Heart right ventricle (tissue), 16 donors: Measurements from ENCODE around the gene GDPD5. TPM values are rescaled to one million over a fixed set of nuclear protein-coding genes. Genes with fewer than 3 reads are reported as not detected.

ENCODE experiments used
- ATAC-seq, 8 donors: fragments of 200-7000 bp; cut with Tn5 transposase; one replicate each; pipeline ENCODE4 v1.9.1; 2020; ENCODE audit warnings: mild to moderate bottlenecking in 8 of 8, moderate library complexity in 8 of 8, moderate number of reproducible peaks in 1 of 8
- DNase-seq, 2 donors: peaks; one replicate each; pipeline ENCODE4 v3.0.0-alpha.2; 2020
- H3K27ac ChIP-seq, 10 donors: fragments of 200-600 bp; sonication (generic) in 2 of 10; one replicate each; pipeline versions ENCODE4 v1.5.0 to v1.8.0; 2020 to 2022; ENCODE audit warnings: mild to moderate bottlenecking in 3 of 10
- H3K27me3 ChIP-seq, 7 donors: fragments of 200-600 bp; one replicate each; pipeline ENCODE4 v1.8.0; 2021 to 2022; ENCODE audit warnings: mild to moderate bottlenecking in 2 of 7
- H3K36me3 ChIP-seq, 9 donors: fragments of 200-600 bp; sonication (generic) in 1 of 9; one replicate each; pipeline versions ENCODE4 v1.5.0 to v1.8.0; 2020 to 2022; ENCODE audit warnings: mild to moderate bottlenecking in 2 of 9
- H3K4me1 ChIP-seq, 9 donors: fragments of 200-600 bp; sonication (generic) in 1 of 9; one replicate each; pipeline versions ENCODE4 v1.5.0 to v1.8.0; 2020 to 2022; ENCODE audit warnings: mild to moderate bottlenecking in 4 of 9
- H3K4me3 ChIP-seq, 10 donors: fragments of 200-600 bp; sonication (generic) in 2 of 10; one replicate each; pipeline versions ENCODE4 v1.5.0 to v1.8.0; 2020 to 2022; ENCODE audit warnings: mild to moderate bottlenecking in 7 of 10, moderate library complexity in 2 of 10
- H3K9me3 ChIP-seq, 11 donors: fragments of 200-600 bp in 10 of 11; sonication (generic) in 2 of 11; one replicate each; pipeline versions ENCODE4 v1.5.0 to v1.8.0; 2013 to 2022; ENCODE audit warnings: mild to moderate bottlenecking in 2 of 11, control low read depth in 1 of 11, moderate library complexity in 1 of 11
- CTCF ChIP-seq, 9 donors: fragments of 200-600 bp; sonication (generic) in 2 of 9; IDR thresholded peaks; one replicate each; pipeline versions ENCODE4 v1.5.0 to v1.8.0; 2021 to 2022; ENCODE audit warnings: antibody characterized with exemption in 9 of 9, mild to moderate bottlenecking in 5 of 9, moderate library complexity in 1 of 9
- WGBS, 2 donors: extraction: QIAGEN DNeasy Blood & Tissue Kit; methylation state at CpG; one replicate each; pipeline ENCODE4 v1.1.7; 2013; ENCODE audit warnings: inconsistent platforms in 1 of 2; 5-methylcytosine and 5-hydroxymethylcytosine counted together
- intact Hi-C, 10 donors: fragments of 100-400 bp; cut with DNase I; formaldehyde crosslinking; loops; one replicate each; pipeline versions ENCODE4 v1.11.1 to v1.14.2; 2022
- polyA plus RNA-seq, 2 donors: library from polyadenylated mRNA; stranded (reverse); fragments of 200-250 nt; gene quantifications; one replicate each; pipeline ENCODE4 v1.2.3, GENCODE V29; 2013
- total RNA-seq, 10 donors: library from RNA; stranded (reverse); fragmentation: NEBNext Ultra II Directional in 3 of 10; extraction: Animal tissue kit (Norgen Biotek cat#: 25700) in 3 of 10; gene quantifications; one replicate each; pipeline versions ENCODE4 v1.2.1 to v1.2.4, GENCODE V29; 2021 to 2023
- donor health status: Arrhythmogenic right ventricular cardiomyopathy.
- donor health status: ischemic (EF 13 %, LVEDD 7.1; RV severe dilation, severe dysfunction).
- donor health status: healthy with polysubstance abuse.
- donor health status: DM: no; HTN: yes; CAD: no.
- donor health status: DM: no; HTN: no; CAD: no.
- donor health status: ischemic (EF 25% LVEDD 6.9; RV normal size, moderate dysfunction).
- donor health status: ischemic (EF 25% LVEDD 5.7; RV mildly dilated, moderate dysfunction).
- donor health status: healthy.
- donor health status: DM: yes; HTN: yes; CAD: no.
- donor health status: Ischemic cardiomyopathy.
- donor health status: ischemic (EF 35%, LVEDD 5.7; RV mildly dilated, moderate dysfunction).
- donor health status: nonischemic (EF 11% LVEDD 7.7; RV severe dilation, severe dysfunction).
- donor health status: DM: yes; HTN: yes; CAD: no.
- donor health status: PGD.
- donor health status: ischemic (EF 29% LVEDD 5.4; RV normal size, mild dysfunction).
- donor health status: nonischemic (EF 23%, LVEDD 6.1; RV moderate dilation, normal function).

Gene GDPD5
- total and polyA plus RNA-seq, 12 donors, result 3.3 to 10.3 (median 4.1) TPM

- WGBS, 2 donors, result 11 to 19% methylated on average over 21 of the region's 21 CpGs
- ATAC-seq, result peak; percentile 87 to 95 (median 93)
- intact Hi-C loops, result loop anchor here in 2 of 10 donors (5.0 to 10.0 kb wide), 2 partner anchors 113 to 590 kb away; partner anchors contain the start of gene MAP6 (in 1 of the 2)
These were observed 28.7 kb upstream of the GDPD5 start for GRCh38 chr11:75554258-75555022.

GRCh38 chr11:75553889-75554257 lies 28.1 kb upstream of the GDPD5 start:
- peak overlapping the region in 3 of 10 donors; percentile 4 to 42 (median 39) for H3K4me3 ChIP-seq
- intact Hi-C loops, result loop anchor here in 2 of 10 donors (5.0 to 10.0 kb wide), 2 partner anchors 113 to 591 kb away; partner anchors contain the start of gene MAP6 (in 1 of the 2)

More at GRCh38 chr11:75554258-75555022, 28.7 kb upstream of the GDPD5 start:
- TF ChIP-seq CTCF (IDR thresholded peaks at IDR 0.05), result no peak
- H3K9me3 ChIP-seq, result no peaks in the 10 kb centered on the region
- H3K4me1 ChIP-seq, result peaks cover 13 to 58% (median 47%) of the 10 kb centered on the region in 9 donors
- no peaks in the 10 kb centered on the region for H3K27me3 ChIP-seq
- no peaks in the 10 kb centered on the region for H3K36me3 ChIP-seq
- peak; percentile 93 to 94 for DNase-seq
- peak overlapping the region in 7 of 10 donors; percentile 8 to 42 (median 34) for H3K4me3 ChIP-seq
- H3K27ac ChIP-seq, result peak overlapping the region; percentile 52 to 98 (median 92)

GRCh38 chr11:75553182-75553581 lies 27.4 kb upstream of the GDPD5 start:
- intact Hi-C loops, result loop anchor here in 2 of 10 donors (5.0 to 10.0 kb wide), 2 partner anchors 114 to 592 kb away; partner anchors contain the start of gene MAP6 (in 1 of the 2)
- DNase-seq (no peak), ATAC-seq (no peak)
- no peak overlapping the region for H3K4me3 ChIP-seq
- H3K9me3 ChIP-seq, result no peaks in the 10 kb centered on the region
- WGBS, 2 donors, result 88 to 91% methylated on average over 6 of the region's 6 CpGs
- peak overlapping the region in 9 of 10 donors; percentile 82 to 98 (median 93) for H3K27ac ChIP-seq
- H3K36me3 ChIP-seq, result no peaks in the 10 kb centered on the region
- TF ChIP-seq CTCF (IDR thresholded peaks at IDR 0.05), result no peak
- no peaks in the 10 kb centered on the region for H3K27me3 ChIP-seq
- H3K4me1 ChIP-seq, result peaks cover 13 to 45% (median 35%) of the 10 kb centered on the region in 9 donors

More at GRCh38 chr11:75553889-75554257, 28.1 kb upstream of the GDPD5 start:
- H3K9me3 ChIP-seq, result no peaks in the 10 kb centered on the region
- peak overlapping the region in 9 of 10 donors; percentile 82 to 98 (median 93) for H3K27ac ChIP-seq
- 19 to 21% methylated on average over 1 of the region's 1 CpG for WGBS, 2 donors
- TF ChIP-seq CTCF (IDR thresholded peaks at IDR 0.05), result no peak
- DNase-seq (no peak), ATAC-seq (peak in 1 of 8 donors; percentile 13)
- no peaks in the 10 kb centered on the region for H3K27me3 ChIP-seq
- H3K4me1 ChIP-seq, result peaks cover 13 to 52% (median 42%) of the 10 kb centered on the region in 9 donors
- H3K36me3 ChIP-seq, result no peaks in the 10 kb centered on the region

- intact Hi-C loops, result loop anchor here in 9 of 10 donors (2.0 to 10.0 kb wide), 10 partner anchors 27 to 775 kb away; partner anchors contain the start of genes DGAT2 (in 2 of the 9) and MAP6 (in 1 of the 9)
These were observed 23.7 kb upstream of the GDPD5 start for GRCh38 chr11:75549370-75549958.

More at GRCh38 chr11:75549370-75549958, 23.7 kb upstream of the GDPD5 start:
- ATAC-seq (no peak), DNase-seq (no peak)
- no peak for TF ChIP-seq CTCF (IDR thresholded peaks at IDR 0.05)
- peaks cover 9 to 23% (median 19%) of the 10 kb centered on the region in 9 donors for H3K4me1 ChIP-seq
- no peaks in the 10 kb centered on the region for H3K27me3 ChIP-seq
- 98 to 99% methylated on average over 5 of the region's 5 CpGs for WGBS, 2 donors
- no peak overlapping the region for H3K4me3 ChIP-seq
- no peaks in the 10 kb centered on the region for H3K9me3 ChIP-seq
- no peaks in the 10 kb centered on the region for H3K36me3 ChIP-seq
- H3K27ac ChIP-seq, result no peak overlapping the region
